Heart left ventricle (tissue), 16 donors: ENCODE results near the gene FKTN. TPM values are rescaled to one million over a fixed set of nuclear protein-coding genes. Genes with fewer than 3 reads are reported as not detected.

ENCODE experiments used
- ATAC-seq, 4 donors: fragments of 200-7000 bp; cut with Tn5 transposase; one replicate each; pipeline ENCODE4 v1.9.1; 2020 to 2022; ENCODE audit warnings: moderate library complexity in 4 of 4, mild to moderate bottlenecking in 3 of 4, moderate number of reproducible peaks in 1 of 4
- DNase-seq, 5 donors: peaks; one replicate each; pipeline ENCODE4 v3.0.0-alpha.2; 2020
- H3K27ac ChIP-seq, 12 donors: fragments of 200-600 bp; sonication (generic) in 4 of 12; one replicate each; pipeline versions ENCODE4 v1.5.0 to v1.8.0; 2016 to 2022; ENCODE audit warnings: mild to moderate bottlenecking in 2 of 12
- H3K27me3 ChIP-seq, 9 donors: fragments of 200-600 bp; sonication (generic) in 2 of 9; one replicate each; pipeline versions ENCODE4 v1.5.1 to v1.8.0; 2016 to 2022; ENCODE audit warnings: mild to moderate bottlenecking in 3 of 9
- H3K36me3 ChIP-seq, 9 donors: fragments of 200-600 bp; sonication (generic) in 2 of 9; one replicate each; pipeline versions ENCODE4 v1.5.0 to v1.8.0; 2018 to 2022; ENCODE audit warnings: mild to moderate bottlenecking in 2 of 9
- H3K4me1 ChIP-seq, 12 donors: fragments of 200-600 bp; sonication (generic) in 4 of 12; one replicate each; pipeline versions ENCODE4 v1.5.0 to v1.8.0; 2016 to 2022; ENCODE audit warnings: mild to moderate bottlenecking in 3 of 12
- H3K4me3 ChIP-seq, 12 donors: fragments of 200-600 bp; sonication (generic) in 4 of 12; one replicate each; pipeline versions ENCODE4 v1.5.0 to v1.8.0; 2017 to 2022; ENCODE audit warnings: mild to moderate bottlenecking in 9 of 12, moderate library complexity in 4 of 12
- H3K9me3 ChIP-seq, 12 donors: fragments of 200-600 bp; sonication (generic) in 4 of 12; one replicate each; pipeline versions ENCODE4 v1.5.0 to v1.8.0; 2016 to 2022; ENCODE audit warnings: mild to moderate bottlenecking in 1 of 12
- POLR2A ChIP-seq, 2 donors: fragments of 450-650 bp; IDR thresholded peaks; one replicate each; pipeline ENCODE4 v1.6.1; 2017; ENCODE audit warnings: antibody characterized with exemption in 2 of 2, mild to moderate bottlenecking in 2 of 2, moderate library complexity in 2 of 2
- WGBS, 4 donors: extraction: QIAGEN DNeasy Blood & Tissue Kit in 2 of 4; methylation state at CpG; one replicate each; pipeline versions ENCODE4 v1.1.5 to v1.1.7; 2013 to 2018; 5-methylcytosine and 5-hydroxymethylcytosine counted together
- intact Hi-C, 10 donors: fragments of 100-400 bp; cut with DNase I; formaldehyde crosslinking; loops; one replicate each; pipeline versions ENCODE4 v1.11.1 to v1.14.2; 2022
- polyA plus RNA-seq, 2 donors: library from polyadenylated mRNA; stranded (reverse); fragments of 200-250 nt; gene quantifications; one replicate each; pipeline ENCODE4 v1.2.3, GENCODE V29; 2013
- total RNA-seq, 9 donors: library from RNA; depleted of rRNA in 2 of 9; stranded (reverse); fragments of >200 nt in 2 of 9; fragmentation: NEBNext Ultra II Directional in 3 of 9; extraction: Animal tissue kit (Norgen Biotek cat#: 25700) in 3 of 9; gene quantifications; one replicate each; pipeline versions ENCODE4 v1.1.0 to v1.2.4, GENCODE V29; 2016 to 2023
- TF ChIP-seq, protein P1 (sequence below), 12 donors: fragments of 200-600 bp; sonication (generic) in 4 of 12; IDR thresholded peaks; one replicate each; pipeline versions ENCODE4 v1.5.0 to v1.8.0; 2018 to 2022; ENCODE audit warnings: antibody characterized with exemption in 12 of 12, mild to moderate bottlenecking in 5 of 12
- donor health status: ischemic (EF 13 %, LVEDD 7.1; RV severe dilation, severe dysfunction).
- donor health status: healthy with polysubstance abuse.
- donor health status: DM: no; HTN: yes; CAD: no.
- donor health status: DM: no; HTN: no; CAD: no.
- donor health status: ischemic (EF 25% LVEDD 6.9; RV normal size, moderate dysfunction).
- donor health status: ischemic (EF 25% LVEDD 5.7; RV mildly dilated, moderate dysfunction).
- donor health status: healthy.
- donor health status: DM: yes; HTN: yes; CAD: no.
- donor health status: ischemic (EF 35%, LVEDD 5.7; RV mildly dilated, moderate dysfunction).
- donor health status: nonischemic (EF 11% LVEDD 7.7; RV severe dilation, severe dysfunction).
- donor health status: DM: yes; HTN: yes; CAD: no.
- donor health status: PGD.
- donor health status: ischemic (EF 29% LVEDD 5.4; RV normal size, mild dysfunction).
- donor health status: nonischemic (EF 23%, LVEDD 6.1; RV moderate dilation, normal function).

The FKTN gene
- total and polyA plus RNA-seq, 11 donors: 2.3 to 12.9 (median 6.9) TPM

DNA sequence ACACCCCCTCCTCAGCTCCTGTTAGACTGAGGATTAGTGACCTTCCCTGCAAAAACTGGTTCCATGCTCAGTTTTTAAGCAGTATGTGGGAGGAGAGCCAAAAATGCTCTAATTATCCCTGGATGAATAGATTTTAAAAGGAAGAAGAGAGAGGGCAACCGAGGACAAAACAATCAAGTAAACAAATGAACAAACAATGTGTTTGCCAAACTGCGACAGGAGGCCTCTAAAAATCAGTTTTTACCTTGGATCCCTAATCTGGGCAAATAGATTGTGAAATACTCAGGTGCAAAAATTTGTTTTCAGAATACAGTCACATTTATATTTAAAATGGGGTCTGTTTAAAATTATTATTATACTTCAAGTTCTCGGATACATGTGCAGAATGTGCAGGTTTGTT lies 112.8 kb downstream of the FKTN start:
- Histone ChIP-seq H3K9me3 (no peaks in the 10 kb centered on the region), H3K27ac (no peak overlapping the region), H3K36me3 (no peaks in the 10 kb centered on the region), H3K4me1 (no peaks in the 10 kb centered on the region), H3K4me3 (no peak overlapping the region), H3K27me3 (peaks cover 0 to 7% (median 0%) of the 10 kb centered on the region in 9 donors)
- no peak for TF ChIP-seq POLR2A (IDR thresholded peaks at IDR 0.05)
- TF ChIP-seq, protein P1, sequence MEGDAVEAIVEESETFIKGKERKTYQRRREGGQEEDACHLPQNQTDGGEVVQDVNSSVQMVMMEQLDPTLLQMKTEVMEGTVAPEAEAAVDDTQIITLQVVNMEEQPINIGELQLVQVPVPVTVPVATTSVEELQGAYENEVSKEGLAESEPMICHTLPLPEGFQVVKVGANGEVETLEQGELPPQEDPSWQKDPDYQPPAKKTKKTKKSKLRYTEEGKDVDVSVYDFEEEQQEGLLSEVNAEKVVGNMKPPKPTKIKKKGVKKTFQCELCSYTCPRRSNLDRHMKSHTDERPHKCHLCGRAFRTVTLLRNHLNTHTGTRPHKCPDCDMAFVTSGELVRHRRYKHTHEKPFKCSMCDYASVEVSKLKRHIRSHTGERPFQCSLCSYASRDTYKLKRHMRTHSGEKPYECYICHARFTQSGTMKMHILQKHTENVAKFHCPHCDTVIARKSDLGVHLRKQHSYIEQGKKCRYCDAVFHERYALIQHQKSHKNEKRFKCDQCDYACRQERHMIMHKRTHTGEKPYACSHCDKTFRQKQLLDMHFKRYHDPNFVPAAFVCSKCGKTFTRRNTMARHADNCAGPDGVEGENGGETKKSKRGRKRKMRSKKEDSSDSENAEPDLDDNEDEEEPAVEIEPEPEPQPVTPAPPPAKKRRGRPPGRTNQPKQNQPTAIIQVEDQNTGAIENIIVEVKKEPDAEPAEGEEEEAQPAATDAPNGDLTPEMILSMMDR (IDR thresholded peaks at IDR 0.05): no peak
- ATAC-seq: no peak
- intact Hi-C loops: no loop called here
- no peak for DNase-seq
- WGBS, 4 donors: 82 to 88% (median 86%) methylated on average over 3 of the region's 3 CpGs

DNA sequence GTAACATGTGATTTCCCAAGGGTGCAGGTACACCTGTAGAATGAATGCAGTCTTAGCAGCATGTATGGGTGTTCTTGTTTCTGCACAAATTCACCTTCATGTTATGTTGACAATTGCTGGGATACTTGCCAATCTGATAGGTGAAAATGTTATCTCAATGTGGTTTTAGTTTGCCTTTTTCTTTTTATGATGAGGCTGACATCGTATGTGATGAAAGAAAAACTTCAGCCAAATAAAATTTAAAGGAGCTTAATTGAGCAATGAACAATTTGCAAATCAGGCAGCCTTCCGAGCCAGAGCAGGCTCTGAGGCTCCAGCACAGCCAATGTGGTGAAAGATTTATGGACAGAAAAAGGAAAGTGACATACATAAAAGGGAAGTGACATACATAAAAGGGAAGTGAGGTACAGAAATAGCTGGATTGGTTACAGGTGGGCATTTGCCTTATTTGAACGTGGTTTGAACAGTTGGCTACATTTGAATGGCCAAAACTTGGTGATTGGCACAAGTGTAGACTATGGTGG lies 114.8 kb downstream of the FKTN start:
- Histone ChIP-seq H3K4me3 (no peak overlapping the region), H3K36me3 (no peaks in the 10 kb centered on the region), H3K4me1 (no peaks in the 10 kb centered on the region), H3K9me3 (no peaks in the 10 kb centered on the region), H3K27me3 (peaks cover 0 to 7% (median 0%) of the 10 kb centered on the region in 9 donors), H3K27ac (no peak overlapping the region)
- ATAC-seq: no peak
- WGBS, 4 donors: 51 to 61% (median 57%) methylated on average over 3 of the region's 3 CpGs
- intact Hi-C loops: no loop called here
- DNase-seq: no peak
- TF ChIP-seq, protein P1 (IDR thresholded peaks at IDR 0.05): no peak
- no peak for TF ChIP-seq POLR2A (IDR thresholded peaks at IDR 0.05)

DNA sequence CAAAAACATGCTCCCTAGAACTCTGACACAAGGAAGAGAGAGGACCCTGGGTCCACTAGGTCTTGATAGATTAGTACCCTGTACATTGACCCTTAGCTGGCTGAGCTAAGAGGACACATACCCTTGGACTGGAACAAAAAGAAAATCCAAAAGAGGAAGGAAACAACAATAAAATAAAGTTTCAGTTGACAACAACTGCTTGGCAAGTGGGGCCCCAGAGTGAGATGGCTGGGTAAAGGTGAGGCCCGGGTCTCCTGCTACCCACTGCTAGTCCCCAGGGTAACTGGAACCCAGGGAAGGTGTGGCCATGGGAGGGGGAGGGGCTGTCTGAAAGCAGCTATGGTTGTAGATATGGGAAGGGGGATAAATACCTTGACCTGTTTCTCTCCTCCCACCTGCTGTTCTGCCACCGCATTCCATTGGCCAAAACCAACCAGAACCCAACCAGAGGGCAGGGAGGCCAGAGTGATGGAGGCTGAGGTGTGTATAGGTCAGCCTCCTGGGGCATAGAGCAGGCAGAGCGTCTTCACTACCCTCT lies 116.0 kb downstream of the FKTN start:
- Histone ChIP-seq H3K27ac (no peak overlapping the region), H3K4me1 (no peaks in the 10 kb centered on the region), H3K9me3 (no peaks in the 10 kb centered on the region), H3K36me3 (no peaks in the 10 kb centered on the region), H3K4me3 (no peak overlapping the region), H3K27me3 (peaks cover 0 to 7% (median 0%) of the 10 kb centered on the region in 9 donors)
- intact Hi-C loops: no loop called here
- ATAC-seq (no peak), DNase-seq (no peak)
- no peak for TF ChIP-seq POLR2A (IDR thresholded peaks at IDR 0.05)
- TF ChIP-seq, protein P1 (IDR thresholded peaks at IDR 0.05): no peak
- WGBS, 4 donors: 78 to 85% (median 80%) methylated on average over 3 of the region's 3 CpGs

DNA sequence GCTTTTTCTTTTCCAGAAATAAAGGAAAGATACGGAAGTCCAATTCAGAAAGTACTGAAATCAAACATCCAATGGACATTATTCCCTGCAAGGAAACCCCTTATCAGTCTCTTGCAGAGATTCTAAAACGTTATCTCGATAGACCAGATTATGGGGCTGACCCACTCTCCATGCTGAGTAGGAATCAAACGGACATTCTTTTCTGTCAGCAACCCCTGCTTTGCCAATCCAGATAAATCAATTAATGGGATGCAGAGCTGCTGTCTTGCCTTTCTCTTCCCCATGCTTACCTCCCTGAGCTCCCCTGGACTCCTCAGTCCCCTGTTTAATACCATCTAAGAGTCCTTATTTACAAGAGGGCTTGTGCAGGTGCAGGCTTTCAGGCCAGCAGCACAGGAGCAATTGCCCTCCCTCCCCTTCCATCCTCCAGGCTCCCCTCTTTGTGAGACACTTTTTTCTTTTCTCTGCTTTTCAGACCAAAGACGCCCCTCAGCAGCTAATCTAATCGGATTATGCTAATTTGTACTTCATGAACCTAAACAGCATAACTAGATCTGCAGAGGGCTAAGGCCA lies 118.5 kb downstream of the FKTN start:
- 43 to 51% (median 47%) methylated on average over 6 of the region's 6 CpGs for WGBS, 4 donors
- ATAC-seq: no peak

More for the DNA sequence above, 118.5 kb downstream of the FKTN start:
- no peaks in the 10 kb centered on the region for H3K27me3 ChIP-seq
- no peaks in the 10 kb centered on the region for H3K9me3 ChIP-seq
- no peak for TF ChIP-seq POLR2A (IDR thresholded peaks at IDR 0.05)
- TF ChIP-seq, protein P1 (IDR thresholded peaks at IDR 0.05): no peak
- H3K4me1 ChIP-seq: no peaks in the 10 kb centered on the region
- DNase-seq: no peak
- no peak overlapping the region for H3K27ac ChIP-seq
- H3K36me3 ChIP-seq: no peaks in the 10 kb centered on the region
- intact Hi-C loops: no loop called here
- H3K4me3 ChIP-seq: no peak overlapping the region
